Stimulated activated CD4-positive, alpha-beta T cell treated with anti-CD3 and anti-CD28 coated beads, Interleukin-4, amount 100 ng/mL, for 1 hour (primary cell): ENCODE results near the gene CHN2.
"Not testable (repeated sequence)": the region's sequence is repeated elsewhere in the genome, so short reads cannot be mapped to it uniquely, and the experiment has no call there.

ENCODE experiments used
- DNase-seq: peaks from one replicate; pipeline ENCODE4 v3.0.0-alpha.2; 2020

The CHN2 gene

DNA sequence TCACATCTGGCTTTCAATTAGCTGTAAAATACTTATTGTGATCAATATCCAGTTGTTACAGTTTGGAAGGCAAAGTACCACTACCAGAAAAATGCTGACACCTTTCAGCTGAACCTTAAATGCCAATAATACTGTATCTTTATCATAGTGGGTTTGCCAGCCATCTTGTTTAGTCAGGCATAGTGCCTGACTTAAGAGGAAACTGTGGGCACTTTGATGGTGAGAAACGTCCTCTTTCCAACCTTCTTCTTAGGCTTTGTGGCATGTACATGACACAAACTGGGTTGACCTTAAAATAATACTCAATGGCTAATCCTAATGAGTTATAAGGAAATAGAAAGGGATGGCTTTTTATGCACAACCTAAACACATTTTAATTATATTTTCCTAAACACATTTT, 316.8 kb downstream of the CHN2 start:
- DNase-seq: no peak

DNA sequence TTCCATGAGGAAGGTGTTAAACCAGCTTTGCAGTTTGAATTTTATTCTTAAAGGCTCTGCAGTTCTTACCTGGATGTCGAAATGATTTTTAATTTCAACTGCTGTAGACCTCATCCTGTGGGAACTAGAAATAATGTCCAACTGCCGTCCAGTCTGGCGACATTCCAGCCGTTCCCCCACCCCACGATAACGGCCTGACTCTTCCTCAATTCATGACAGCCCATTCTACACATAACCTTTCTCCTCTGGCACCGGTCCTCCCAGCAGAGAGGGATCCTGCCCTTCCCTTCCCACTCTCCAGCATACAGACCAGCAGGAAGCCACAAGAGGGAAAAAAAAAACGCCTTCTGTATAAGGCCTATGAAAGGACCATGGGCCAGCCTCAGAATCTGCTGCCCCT, 317.3 kb downstream of the CHN2 start:
- no peak for DNase-seq

DNA sequence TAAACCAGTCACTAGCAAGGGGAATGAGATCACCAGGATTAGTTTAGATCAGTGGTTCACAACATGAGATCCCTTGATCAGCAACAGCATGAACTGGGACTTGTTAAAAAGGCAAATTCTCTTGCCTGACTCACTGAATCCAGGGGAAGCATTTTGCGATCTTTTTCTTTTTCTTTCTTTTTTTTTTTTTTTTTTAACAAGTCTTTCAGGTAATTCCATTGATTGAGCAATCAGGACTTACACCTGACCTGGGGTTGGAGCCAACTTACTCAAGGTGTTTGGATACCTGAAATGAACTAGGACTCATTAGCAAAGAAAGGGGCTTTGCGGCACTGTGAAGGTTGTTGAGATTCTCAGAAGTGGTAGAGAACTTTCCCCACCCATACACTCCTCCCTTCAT, 321.9 kb downstream of the CHN2 start:
- DNase-seq: no peak

DNA sequence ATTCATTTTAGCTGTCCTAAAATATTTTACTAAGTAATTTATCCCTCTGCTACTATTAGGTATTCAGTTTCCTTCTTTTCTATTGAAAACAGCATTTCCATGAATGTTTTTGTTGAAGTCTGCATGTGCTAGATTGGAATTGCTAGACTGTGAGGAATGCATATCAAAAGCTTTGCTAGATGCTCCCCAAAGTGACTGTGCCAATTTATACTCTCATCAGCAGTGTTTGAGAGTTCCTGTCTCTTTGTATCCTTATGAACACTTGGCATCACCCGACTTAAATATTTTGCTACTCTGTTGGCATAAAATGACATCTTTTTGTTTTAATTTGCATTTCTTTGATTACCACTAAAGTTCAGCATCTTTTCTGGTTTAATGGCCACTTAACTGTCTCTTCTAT, 324.0 kb downstream of the CHN2 start:
- DNase-seq: no peak

DNA sequence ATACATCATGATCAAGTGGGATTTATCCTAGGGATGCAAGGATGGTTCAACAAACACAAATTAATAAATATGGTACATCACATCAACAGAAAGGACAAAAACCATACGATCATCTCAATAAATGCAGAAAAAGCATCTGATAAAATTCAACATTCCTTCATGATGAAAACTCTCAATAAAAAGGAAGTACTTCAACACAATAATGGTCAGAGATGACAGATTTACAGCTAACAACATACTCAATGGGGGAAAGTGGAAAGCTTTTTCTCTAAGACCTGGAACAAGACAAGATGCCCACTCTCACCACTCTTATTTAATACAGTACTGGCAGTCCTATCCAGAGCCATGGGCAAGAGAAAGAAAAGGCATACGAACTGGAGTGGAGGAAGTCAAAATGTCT, 329.2 kb downstream of the CHN2 start:
- no peak for DNase-seq

DNA sequence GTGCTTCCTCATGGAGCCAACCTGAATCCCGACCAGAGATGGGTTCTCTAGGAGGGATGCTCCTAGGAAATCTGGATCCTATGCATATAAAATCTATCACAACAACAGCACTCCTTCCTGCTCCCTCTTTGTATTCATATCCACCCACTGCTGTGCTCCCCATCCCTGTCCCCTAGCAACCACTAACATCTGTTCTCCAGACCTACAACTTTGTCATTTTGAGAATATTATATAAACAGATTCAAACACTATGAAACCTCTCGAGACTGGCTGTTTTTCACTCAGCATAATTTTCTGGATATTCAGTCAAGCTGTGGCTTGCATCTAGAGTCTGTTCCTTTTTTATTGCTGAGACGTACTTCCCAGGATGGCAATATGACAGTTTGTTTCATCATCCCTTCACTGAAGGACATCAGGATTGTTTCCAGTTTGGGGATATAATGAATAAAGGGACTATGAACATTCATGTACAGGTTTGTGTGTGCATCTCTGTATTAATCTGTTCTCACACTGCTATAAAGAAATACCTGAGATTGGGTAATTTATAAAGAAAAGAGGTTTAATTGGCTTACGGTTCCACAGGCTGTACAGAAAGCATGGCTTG, 333.0 kb downstream of the CHN2 start:
- no peak for DNase-seq

DNA sequence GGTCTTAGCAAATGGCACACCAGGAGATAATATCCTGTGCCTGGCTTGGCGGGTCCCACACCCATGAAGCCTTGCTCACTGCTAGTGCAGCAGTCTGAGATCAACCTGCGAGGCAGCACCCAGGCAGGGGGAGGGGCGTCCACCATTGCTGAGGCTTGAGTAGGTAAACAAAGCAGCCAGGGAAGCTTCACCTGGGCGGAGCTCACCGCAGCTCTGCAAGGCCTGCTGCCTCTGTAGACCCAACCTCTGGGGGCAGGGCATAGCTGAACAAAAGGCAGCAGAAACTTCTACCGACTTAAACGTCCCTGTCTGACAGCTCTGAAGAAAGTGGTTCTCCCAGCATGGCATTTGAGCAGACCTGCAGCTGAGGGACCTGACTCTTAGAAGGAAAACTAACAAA, 334.0 kb downstream of the CHN2 start:
- DNase-seq: not testable (repeated sequence)
